ENCODE measurements around the gene EFS.

The EFS gene

GRCh38 chr14:23364164-23365035 is 572 bp downstream of the EFS start:
- H3K27ac ChIP-seq: no peak overlapping the region
- H3K9ac ChIP-seq: no peak overlapping the region
- no peaks in the 10 kb centered on the region; the same call in 1 of the 2 replicates for H3K27me3 ChIP-seq (ENCODE audit: insufficient read depth, low read depth)
- TF ChIP-seq CTCF (conservative IDR thresholded peaks at IDR 0.05; ENCODE audit: low read depth, low read length): no peak
- H3K4me2 ChIP-seq: no peak overlapping the region
- no peaks in the 10 kb centered on the region for H3K79me2 ChIP-seq (ENCODE audit: insufficient read depth, low read depth)
- no peaks in the 10 kb centered on the region for H4K20me1 ChIP-seq (ENCODE audit: insufficient read depth)
- no peaks in the 10 kb centered on the region for H3K4me1 ChIP-seq (ENCODE audit: low read depth, poor library complexity, severe bottlenecking)
- H3K4me3 ChIP-seq (IDR thresholded peaks at IDR 0.05; ENCODE audit: insufficient read depth, low read depth, low read length): no peak overlapping the region
- H2AFZ ChIP-seq (ENCODE audit: low read depth): no peak overlapping the region
- H3K36me3 ChIP-seq (ENCODE audit: insufficient read depth): no peaks in the 10 kb centered on the region

GRCh38 chr14:23362200-23362599 is 2.8 kb downstream of the EFS start:
- H3K4me2 ChIP-seq: no peak overlapping the region
- H3K27ac ChIP-seq: no peak overlapping the region
- TF ChIP-seq CTCF (conservative IDR thresholded peaks at IDR 0.05; ENCODE audit: low read depth, low read length): no peak
- H4K20me1 ChIP-seq (ENCODE audit: insufficient read depth): no peaks in the 10 kb centered on the region
- no peaks in the 10 kb centered on the region for H3K36me3 ChIP-seq (ENCODE audit: insufficient read depth)
- no peaks in the 10 kb centered on the region for H3K79me2 ChIP-seq (ENCODE audit: insufficient read depth, low read depth)
- H3K9ac ChIP-seq: no peak overlapping the region
- H3K4me3 ChIP-seq (IDR thresholded peaks at IDR 0.05; ENCODE audit: insufficient read depth, low read depth, low read length): no peak overlapping the region
- no peaks in the 10 kb centered on the region for H3K4me1 ChIP-seq (ENCODE audit: low read depth, poor library complexity, severe bottlenecking)
- H3K27me3 ChIP-seq (ENCODE audit: insufficient read depth, low read depth): no peaks in the 10 kb centered on the region
- no peak overlapping the region for H2AFZ ChIP-seq (ENCODE audit: low read depth)

GRCh38 chr14:23361763-23362162 is 3.2 kb downstream of the EFS start:
- H3K4me1 ChIP-seq (ENCODE audit: low read depth, poor library complexity, severe bottlenecking): no peaks in the 10 kb centered on the region

GRCh38 chr14:23361320-23361719 is 3.7 kb downstream of the EFS start:
- H3K27me3 ChIP-seq (ENCODE audit: insufficient read depth, low read depth): no peaks in the 10 kb centered on the region
- H3K4me2 ChIP-seq: no peak overlapping the region
- H3K4me1 ChIP-seq (ENCODE audit: low read depth, poor library complexity, severe bottlenecking): no peaks in the 10 kb centered on the region
- H3K27ac ChIP-seq: no peak overlapping the region
- H3K79me2 ChIP-seq (ENCODE audit: insufficient read depth, low read depth): no peaks in the 10 kb centered on the region
- no peaks in the 10 kb centered on the region for H4K20me1 ChIP-seq (ENCODE audit: insufficient read depth)
- no peak overlapping the region for H3K9ac ChIP-seq
- H3K36me3 ChIP-seq (ENCODE audit: insufficient read depth): no peaks in the 10 kb centered on the region
- TF ChIP-seq CTCF (conservative IDR thresholded peaks at IDR 0.05; ENCODE audit: low read depth, low read length): no peak
- no peak overlapping the region for H2AFZ ChIP-seq (ENCODE audit: low read depth)
- no peak overlapping the region for H3K4me3 ChIP-seq (IDR thresholded peaks at IDR 0.05; ENCODE audit: insufficient read depth, low read depth, low read length)

More at GRCh38 chr14:23361763-23362162, 3.2 kb downstream of the EFS start:
- Histone ChIP-seq H3K27ac (no peak overlapping the region), H3K27me3 (ENCODE audit: insufficient read depth, low read depth) (no peaks in the 10 kb centered on the region), H4K20me1 (ENCODE audit: insufficient read depth) (no peaks in the 10 kb centered on the region), H3K36me3 (ENCODE audit: insufficient read depth) (no peaks in the 10 kb centered on the region), H3K79me2 (ENCODE audit: insufficient read depth, low read depth) (no peaks in the 10 kb centered on the region), H2AFZ (ENCODE audit: low read depth) (no peak overlapping the region), H3K4me2 (no peak overlapping the region), H3K4me3 (IDR thresholded peaks at IDR 0.05; ENCODE audit: insufficient read depth, low read depth, low read length) (no peak overlapping the region), H3K9ac (no peak overlapping the region)
- TF ChIP-seq CTCF (conservative IDR thresholded peaks at IDR 0.05; ENCODE audit: low read depth, low read length): no peak
